SU-DHL-6 (cell line): Measurements from ENCODE around the gene TSPYL6.

ENCODE experiments used
- H2AFZ ChIP-seq: fragments of 200-600 bp; sonication (generic); 2 replicates; pipeline ENCODE4 v1.6.1; 2014; ENCODE audit warnings: low read depth, mild to moderate bottlenecking, moderate library complexity, mixed read lengths, antibody characterized with exemption, low read length; ENCODE audit not compliant: severe bottlenecking
- H3F3A ChIP-seq: fragments of 200-600 bp; shearing (Covaris generic); 2 replicates; pipeline ENCODE4 v1.6.0; 2016; ENCODE audit warnings: antibody characterized with exemption, mild to moderate bottlenecking; ENCODE audit not compliant: insufficient read depth
- H3K27ac ChIP-seq: fragments of 200-600 bp; sonication (generic); 2 replicates; pipeline ENCODE4 v1.5.1; 2016; ENCODE audit warnings: low read depth, mild to moderate bottlenecking, low read length, moderate library complexity, mixed read lengths
- H3K27me3 ChIP-seq: fragments of 200-600 bp; sonication (generic), shearing (Covaris generic); 2 replicates; pipeline ENCODE4 v1.6.0; 2014; ENCODE audit warnings: mild to moderate bottlenecking, low read length
- H3K36me3 ChIP-seq: fragments of 200-600 bp; sonication (generic); 2 replicates; pipeline ENCODE4 v1.6.1; 2014; ENCODE audit warnings: mild to moderate bottlenecking, low read length, mixed read lengths
- H3K4me2 ChIP-seq: fragments of 300-600, 200-600 bp; shearing (Covaris generic), sonication (generic); 2 replicates; pipeline ENCODE4 v1.6.0; 2014; ENCODE audit warnings: low read length, low read depth, mild to moderate bottlenecking; ENCODE audit not compliant: poor library complexity, severe bottlenecking
- H3K4me3 ChIP-seq: fragments of 200-600 bp; sonication (generic); 2 replicates; pipeline ENCODE4 v1.5.1; 2014; ENCODE audit warnings: antibody characterized with exemption, low read length, mild to moderate bottlenecking, mixed read lengths; ENCODE audit not compliant: insufficient read depth, poor library complexity, severe bottlenecking
- H3K79me2 ChIP-seq: fragments of 200-600 bp; sonication (generic); 2 replicates; pipeline ENCODE4 v1.6.1; 2014; ENCODE audit warnings: mild to moderate bottlenecking, low read length, moderate library complexity; ENCODE audit not compliant: insufficient read depth
- H3K9ac ChIP-seq: fragments of 200-600 bp; sonication (generic); 2 replicates; pipeline ENCODE4 v1.7.0; 2014; ENCODE audit warnings: mild to moderate bottlenecking, low read length
- H3K9me2 ChIP-seq: fragments of 200-600 bp; sonication (generic); replicated peaks from 2 replicates; pipeline ENCODE4 v1.6.1; 2014; ENCODE audit warnings: low read length; ENCODE audit not compliant: insufficient read depth
- H3K9me3 ChIP-seq: fragments of 200-600 bp; sonication (generic); 2 replicates; pipeline ENCODE4 v1.6.1; 2014; ENCODE audit warnings: low read length, mixed read lengths; ENCODE audit not compliant: insufficient read depth
- H4K20me1 ChIP-seq: fragments of 200-600 bp; sonication (generic); 2 replicates; pipeline ENCODE4 v1.6.1; 2014; ENCODE audit warnings: low read depth, mild to moderate bottlenecking, antibody characterized with exemption, low read length, moderate library complexity, mixed read lengths
- CTCF ChIP-seq: fragments of 200-600 bp; sonication (generic); IDR thresholded peaks from one replicate; pipeline ENCODE4 v1.5.1; 2017; ENCODE audit warnings: antibody characterized with exemption, mild to moderate bottlenecking, low read length, moderate library complexity; ENCODE audit not compliant: insufficient read depth, poor library complexity, severe bottlenecking
- EZH2phosphoT487 ChIP-seq: fragments of 200-600 bp; sonication (generic), shearing (Covaris generic); conservative IDR thresholded peaks from 2 replicates; pipeline ENCODE4 v1.6.1; 2018; ENCODE audit warnings: mild to moderate bottlenecking, antibody characterized with exemption, low read length, moderate library complexity, mixed read lengths

The TSPYL6 gene

GRCh38 chr2:54256091-54256694, at the start of gene TSPYL6:
TSPYL6 (minus strand) TSS chr2:54256229; CDS start chr2:54256151, 78 bp downstream.
- Histone ChIP-seq H3K9me3 (no peaks in the 10 kb centered on the region), H3K27me3 (no peaks in the 10 kb centered on the region), H3K79me2 (no peaks in the 10 kb centered on the region), H3K27ac (no peak within 1 kb of the TSS), H3K4me2 (no peak within 1 kb of the TSS), H2AFZ (no peak within 1 kb of the TSS), H3F3A (no peaks in the 10 kb centered on the region), H3K36me3 (no peaks in the 10 kb centered on the region), H3K9me2 (no peaks in the 10 kb centered on the region), H4K20me1 (no peaks in the 10 kb centered on the region), H3K4me3 (no peak within 1 kb of the TSS), H3K9ac (no peak within 1 kb of the TSS)
- TF ChIP-seq CTCF = no peak
- no peak for TF ChIP-seq EZH2phosphoT487

- Histone ChIP-seq H3K27me3 (no peaks in the 10 kb centered on the region), H2AFZ (no peak overlapping the region), H3K79me2 (no peaks in the 10 kb centered on the region), H3K36me3 (no peaks in the 10 kb centered on the region), H3K9me2 (0 out of 2 replicates have a peak, but pooled peaks cover 4% of the 10 kb centered on the region), H3K4me3 (no peak overlapping the region), H4K20me1 (no peaks in the 10 kb centered on the region), H3K4me2 (no peak overlapping the region), H3K9ac (no peak overlapping the region), H3K9me3 (no peaks in the 10 kb centered on the region), H3F3A (no peaks in the 10 kb centered on the region), H3K27ac (no peak overlapping the region)
- TF ChIP-seq CTCF = no peak
- no peak for TF ChIP-seq EZH2phosphoT487
These were observed 47.6 kb upstream of the TSPYL6 start for GRCh38 chr2:54303631-54304030.

- no peaks in the 10 kb centered on the region for H3F3A ChIP-seq
- no peaks in the 10 kb centered on the region for H3K36me3 ChIP-seq
- TF ChIP-seq EZH2phosphoT487 = no peak
- TF ChIP-seq CTCF = no peak
- H3K9me2 ChIP-seq = 0 out of 2 replicates have a peak, but pooled peaks cover 4% of the 10 kb centered on the region
- H3K4me2 ChIP-seq = no peak overlapping the region
- H3K79me2 ChIP-seq = no peaks in the 10 kb centered on the region
- H3K4me3 ChIP-seq = no peak overlapping the region
- no peaks in the 10 kb centered on the region for H3K27me3 ChIP-seq
- no peaks in the 10 kb centered on the region for H3K9me3 ChIP-seq
- no peak overlapping the region for H3K9ac ChIP-seq
- no peak overlapping the region for H2AFZ ChIP-seq
- no peaks in the 10 kb centered on the region for H4K20me1 ChIP-seq
- no peak overlapping the region for H3K27ac ChIP-seq
These were observed 42.5 kb upstream of the TSPYL6 start for GRCh38 chr2:54298514-54298913.
